Heart right ventricle (tissue), 16 donors: ENCODE results near the gene HSPBAP1. TPM values are rescaled to one million over a fixed set of nuclear protein-coding genes. Genes with fewer than 3 reads are reported as not detected.

Experiments used
- ATAC-seq, 8 donors: fragments of 200-7000 bp; cut with Tn5 transposase; one replicate each; pipeline ENCODE4 v1.9.1; 2020; ENCODE audit warnings: mild to moderate bottlenecking in 8 of 8, moderate library complexity in 8 of 8, moderate number of reproducible peaks in 1 of 8
- DNase-seq, 2 donors: peaks; one replicate each; pipeline ENCODE4 v3.0.0-alpha.2; 2020
- H3K27ac ChIP-seq, 10 donors: fragments of 200-600 bp; sonication (generic) in 2 of 10; one replicate each; pipeline versions ENCODE4 v1.5.0 to v1.8.0; 2020 to 2022; ENCODE audit warnings: mild to moderate bottlenecking in 3 of 10
- H3K27me3 ChIP-seq, 7 donors: fragments of 200-600 bp; one replicate each; pipeline ENCODE4 v1.8.0; 2021 to 2022; ENCODE audit warnings: mild to moderate bottlenecking in 2 of 7
- H3K36me3 ChIP-seq, 9 donors: fragments of 200-600 bp; sonication (generic) in 1 of 9; one replicate each; pipeline versions ENCODE4 v1.5.0 to v1.8.0; 2020 to 2022; ENCODE audit warnings: mild to moderate bottlenecking in 2 of 9
- H3K4me1 ChIP-seq, 9 donors: fragments of 200-600 bp; sonication (generic) in 1 of 9; one replicate each; pipeline versions ENCODE4 v1.5.0 to v1.8.0; 2020 to 2022; ENCODE audit warnings: mild to moderate bottlenecking in 4 of 9
- H3K4me3 ChIP-seq, 10 donors: fragments of 200-600 bp; sonication (generic) in 2 of 10; one replicate each; pipeline versions ENCODE4 v1.5.0 to v1.8.0; 2020 to 2022; ENCODE audit warnings: mild to moderate bottlenecking in 7 of 10, moderate library complexity in 2 of 10
- H3K9me3 ChIP-seq, 11 donors: fragments of 200-600 bp in 10 of 11; sonication (generic) in 2 of 11; one replicate each; pipeline versions ENCODE4 v1.5.0 to v1.8.0; 2013 to 2022; ENCODE audit warnings: mild to moderate bottlenecking in 2 of 11, control low read depth in 1 of 11, moderate library complexity in 1 of 11
- CTCF ChIP-seq, 9 donors: fragments of 200-600 bp; sonication (generic) in 2 of 9; IDR thresholded peaks; one replicate each; pipeline versions ENCODE4 v1.5.0 to v1.8.0; 2021 to 2022; ENCODE audit warnings: antibody characterized with exemption in 9 of 9, mild to moderate bottlenecking in 5 of 9, moderate library complexity in 1 of 9
- WGBS, 2 donors: extraction: QIAGEN DNeasy Blood & Tissue Kit; methylation state at CpG; one replicate each; pipeline ENCODE4 v1.1.7; 2013; ENCODE audit warnings: inconsistent platforms in 1 of 2; 5-methylcytosine and 5-hydroxymethylcytosine counted together
- intact Hi-C, 10 donors: fragments of 100-400 bp; cut with DNase I; formaldehyde crosslinking; loops; one replicate each; pipeline versions ENCODE4 v1.11.1 to v1.14.2; 2022
- polyA plus RNA-seq, 2 donors: library from polyadenylated mRNA; stranded (reverse); fragments of 200-250 nt; gene quantifications; one replicate each; pipeline ENCODE4 v1.2.3, GENCODE V29; 2013
- total RNA-seq, 10 donors: library from RNA; stranded (reverse); fragmentation: NEBNext Ultra II Directional in 3 of 10; extraction: Animal tissue kit (Norgen Biotek cat#: 25700) in 3 of 10; gene quantifications; one replicate each; pipeline versions ENCODE4 v1.2.1 to v1.2.4, GENCODE V29; 2021 to 2023
- donor health status: Arrhythmogenic right ventricular cardiomyopathy.
- donor health status: ischemic (EF 13 %, LVEDD 7.1; RV severe dilation, severe dysfunction).
- donor health status: healthy with polysubstance abuse.
- donor health status: DM: no; HTN: yes; CAD: no.
- donor health status: DM: no; HTN: no; CAD: no.
- donor health status: ischemic (EF 25% LVEDD 6.9; RV normal size, moderate dysfunction).
- donor health status: ischemic (EF 25% LVEDD 5.7; RV mildly dilated, moderate dysfunction).
- donor health status: healthy.
- donor health status: DM: yes; HTN: yes; CAD: no.
- donor health status: Ischemic cardiomyopathy.
- donor health status: ischemic (EF 35%, LVEDD 5.7; RV mildly dilated, moderate dysfunction).
- donor health status: nonischemic (EF 11% LVEDD 7.7; RV severe dilation, severe dysfunction).
- donor health status: DM: yes; HTN: yes; CAD: no.
- donor health status: PGD.
- donor health status: ischemic (EF 29% LVEDD 5.4; RV normal size, mild dysfunction).
- donor health status: nonischemic (EF 23%, LVEDD 6.1; RV moderate dilation, normal function).

The HSPBAP1 gene
- total and polyA plus RNA-seq, 12 donors, result 2.7 to 18.5 (median 4.0) TPM

- intact Hi-C loops, result no loop called here
- Histone ChIP-seq H3K27ac (no peak overlapping the region), H3K4me3 (no peak overlapping the region), H3K27me3 (no peaks in the 10 kb centered on the region), H3K9me3 (no peaks in the 10 kb centered on the region), H3K36me3 (peaks cover 0 to 62% (median 13%) of the 10 kb centered on the region in 9 donors), H3K4me1 (no peaks in the 10 kb centered on the region)
- TF ChIP-seq CTCF (IDR thresholded peaks at IDR 0.05), result no peak
- WGBS, 2 donors, result 97% methylated on average over 3 of the region's 3 CpGs
- ATAC-seq (no peak), DNase-seq (no peak)
Measured at GRCh38 chr3:122728186-122728585, 65.4 kb downstream of the HSPBAP1 start.

- no peak overlapping the region for H3K27ac ChIP-seq
- intact Hi-C loops, result no loop called here
- TF ChIP-seq CTCF (IDR thresholded peaks at IDR 0.05), result no peak
- H3K9me3 ChIP-seq, result no peaks in the 10 kb centered on the region
- WGBS, 2 donors, result 93 to 97% methylated on average over 9 of the region's 9 CpGs
- ATAC-seq (no peak), DNase-seq (no peak)
- H3K4me1 ChIP-seq, result no peaks in the 10 kb centered on the region
- no peaks in the 10 kb centered on the region for H3K27me3 ChIP-seq
- peaks cover 0 to 62% (median 13%) of the 10 kb centered on the region in 9 donors for H3K36me3 ChIP-seq
- H3K4me3 ChIP-seq, result no peak overlapping the region
Measured at GRCh38 chr3:122727766-122728165, 65.9 kb downstream of the HSPBAP1 start.

- Histone ChIP-seq H3K4me1 (no peaks in the 10 kb centered on the region), H3K4me3 (no peak overlapping the region), H3K27ac (no peak overlapping the region), H3K36me3 (peaks cover 0 to 62% (median 13%) of the 10 kb centered on the region in 9 donors), H3K27me3 (no peaks in the 10 kb centered on the region), H3K9me3 (no peaks in the 10 kb centered on the region)
- DNase-seq (no peak), ATAC-seq (no peak)
- 95 to 96% methylated on average over 3 of the region's 3 CpGs for WGBS, 2 donors
- intact Hi-C loops, result no loop called here
- TF ChIP-seq CTCF (IDR thresholded peaks at IDR 0.05), result no peak
Measured at GRCh38 chr3:122727294-122727693, 66.3 kb downstream of the HSPBAP1 start.

GRCh38 chr3:122725106-122725505 lies 68.5 kb downstream of the HSPBAP1 start:
- no peak for ATAC-seq
- no peak for TF ChIP-seq CTCF (IDR thresholded peaks at IDR 0.05)
- H3K27ac ChIP-seq, result no peak overlapping the region
- peaks cover 0 to 73% (median 13%) of the 10 kb centered on the region in 9 donors for H3K36me3 ChIP-seq
- H3K9me3 ChIP-seq, result no peaks in the 10 kb centered on the region
- H3K27me3 ChIP-seq, result no peaks in the 10 kb centered on the region
- peaks cover 0 to 7% (median 0%) of the 10 kb centered on the region in 9 donors for H3K4me1 ChIP-seq
- DNase-seq, result no peak
- H3K4me3 ChIP-seq, result no peak overlapping the region
- intact Hi-C loops, result no loop called here
- WGBS, 2 donors, result 97% methylated on average over 20 of the region's 20 CpGs
